Neural cell (in vitro differentiated cells): ENCODE data around the gene ADCY5.

Experiments
- EP300 ChIP-seq: fragments of 450-650 bp; conservative IDR thresholded peaks from 2 replicates; pipeline ENCODE4 v1.6.1; 2014; ENCODE audit warnings: antibody characterized with exemption, mild to moderate bottlenecking, moderate library complexity; ENCODE audit not compliant: poor library complexity, severe bottlenecking
- EZH2 ChIP-seq: fragments of 200-600, 300-800 bp; shearing (Covaris generic), sonication (generic); IDR thresholded peaks from 2 replicates; pipeline ENCODE4 v1.6.1; 2014; ENCODE audit warnings: antibody characterized with exemption, low read length, borderline replicate concordance, mild to moderate bottlenecking; ENCODE audit not compliant: insufficient read depth, poor library complexity, severe bottlenecking
- MXI1 ChIP-seq: fragments of 450-650 bp; conservative IDR thresholded peaks from 2 replicates; pipeline ENCODE4 v1.6.1; 2014; ENCODE audit warnings: antibody characterized with exemption, mild to moderate bottlenecking; ENCODE audit not compliant: poor library complexity, severe bottlenecking
- POLR2AphosphoS5 ChIP-seq: IDR thresholded peaks from 2 replicates; pipeline ENCODE4 v1.6.1; 2012
- RAD21 ChIP-seq: fragments of 450-650 bp; conservative IDR thresholded peaks from 2 replicates; pipeline ENCODE4 v1.6.1; 2014; ENCODE audit warnings: antibody characterized with exemption, mild to moderate bottlenecking, moderate library complexity
- SMC3 ChIP-seq: fragments of 450-650 bp; conservative IDR thresholded peaks from 2 replicates; pipeline ENCODE4 v1.6.1; 2014; ENCODE audit warnings: antibody characterized with exemption, mild to moderate bottlenecking, moderate library complexity; ENCODE audit not compliant: poor library complexity
- TAF1 ChIP-seq: IDR thresholded peaks from 2 replicates; pipeline ENCODE4 v1.6.1; 2012; ENCODE audit warnings: low read depth
- TF ChIP-seq, protein P1 (sequence below): fragments of 450-650 bp; IDR thresholded peaks from 2 replicates; pipeline ENCODE4 v1.5.1; 2014; ENCODE audit warnings: antibody characterized with exemption, mild to moderate bottlenecking, moderate library complexity; ENCODE audit not compliant: poor library complexity, severe bottlenecking
- TF ChIP-seq, protein P2 (sequence below): IDR thresholded peaks from 2 replicates; pipeline ENCODE4 v1.6.1; 2012; ENCODE audit warnings: borderline replicate concordance

DNA sequence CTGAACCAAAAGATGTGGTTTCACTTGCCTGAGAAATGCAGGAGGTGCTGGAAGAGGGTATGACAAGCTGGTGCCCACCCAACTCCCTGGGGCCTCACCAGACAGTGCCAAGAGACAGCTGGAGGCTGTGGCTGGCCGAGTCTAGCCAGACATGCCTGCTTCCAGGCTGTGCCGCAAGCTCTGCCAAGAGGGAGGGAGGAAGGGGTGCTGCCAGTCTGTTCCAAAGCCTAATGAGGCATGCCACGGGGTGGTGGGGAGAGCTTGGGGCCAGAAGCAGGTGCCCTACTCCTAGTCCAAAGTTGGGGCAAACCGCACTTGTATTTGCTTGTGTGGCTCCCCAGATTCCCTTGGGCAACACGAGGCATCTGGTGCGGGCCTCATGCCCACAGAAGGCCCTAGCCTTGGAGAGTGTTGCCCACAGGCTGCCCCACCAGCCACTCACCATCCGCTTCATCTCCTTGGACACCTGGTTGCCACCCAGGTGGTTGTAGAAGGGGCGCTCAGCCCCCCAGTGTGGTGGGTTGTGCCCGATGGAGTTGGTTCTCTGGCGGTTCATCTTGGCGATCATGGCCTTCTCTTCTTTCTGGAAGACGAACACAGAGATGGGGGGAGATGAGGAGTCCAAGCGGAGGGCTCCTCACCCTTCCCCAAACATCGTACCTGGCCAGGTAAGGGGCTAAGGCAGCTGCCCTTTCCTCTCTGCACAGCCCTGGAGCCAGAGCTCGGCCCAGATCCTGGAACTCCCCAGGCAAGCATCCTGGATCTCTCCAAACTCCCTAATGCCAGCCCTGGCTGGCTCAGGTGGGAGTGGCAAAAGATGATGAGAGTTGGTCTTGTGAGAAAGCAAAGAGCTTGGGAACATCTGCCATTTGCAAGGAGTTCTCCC is 123.8 kb downstream of the ADCY5 start:
- TF ChIP-seq EZH2 (no peak), TAF1 (no peak), EP300 (no peak), POLR2AphosphoS5 (no peak), MXI1 (no peak), RAD21 (no peak), SMC3 (no peak)
- TF ChIP-seq, protein P1, sequence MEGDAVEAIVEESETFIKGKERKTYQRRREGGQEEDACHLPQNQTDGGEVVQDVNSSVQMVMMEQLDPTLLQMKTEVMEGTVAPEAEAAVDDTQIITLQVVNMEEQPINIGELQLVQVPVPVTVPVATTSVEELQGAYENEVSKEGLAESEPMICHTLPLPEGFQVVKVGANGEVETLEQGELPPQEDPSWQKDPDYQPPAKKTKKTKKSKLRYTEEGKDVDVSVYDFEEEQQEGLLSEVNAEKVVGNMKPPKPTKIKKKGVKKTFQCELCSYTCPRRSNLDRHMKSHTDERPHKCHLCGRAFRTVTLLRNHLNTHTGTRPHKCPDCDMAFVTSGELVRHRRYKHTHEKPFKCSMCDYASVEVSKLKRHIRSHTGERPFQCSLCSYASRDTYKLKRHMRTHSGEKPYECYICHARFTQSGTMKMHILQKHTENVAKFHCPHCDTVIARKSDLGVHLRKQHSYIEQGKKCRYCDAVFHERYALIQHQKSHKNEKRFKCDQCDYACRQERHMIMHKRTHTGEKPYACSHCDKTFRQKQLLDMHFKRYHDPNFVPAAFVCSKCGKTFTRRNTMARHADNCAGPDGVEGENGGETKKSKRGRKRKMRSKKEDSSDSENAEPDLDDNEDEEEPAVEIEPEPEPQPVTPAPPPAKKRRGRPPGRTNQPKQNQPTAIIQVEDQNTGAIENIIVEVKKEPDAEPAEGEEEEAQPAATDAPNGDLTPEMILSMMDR: no peak
- TF ChIP-seq, protein P2, sequence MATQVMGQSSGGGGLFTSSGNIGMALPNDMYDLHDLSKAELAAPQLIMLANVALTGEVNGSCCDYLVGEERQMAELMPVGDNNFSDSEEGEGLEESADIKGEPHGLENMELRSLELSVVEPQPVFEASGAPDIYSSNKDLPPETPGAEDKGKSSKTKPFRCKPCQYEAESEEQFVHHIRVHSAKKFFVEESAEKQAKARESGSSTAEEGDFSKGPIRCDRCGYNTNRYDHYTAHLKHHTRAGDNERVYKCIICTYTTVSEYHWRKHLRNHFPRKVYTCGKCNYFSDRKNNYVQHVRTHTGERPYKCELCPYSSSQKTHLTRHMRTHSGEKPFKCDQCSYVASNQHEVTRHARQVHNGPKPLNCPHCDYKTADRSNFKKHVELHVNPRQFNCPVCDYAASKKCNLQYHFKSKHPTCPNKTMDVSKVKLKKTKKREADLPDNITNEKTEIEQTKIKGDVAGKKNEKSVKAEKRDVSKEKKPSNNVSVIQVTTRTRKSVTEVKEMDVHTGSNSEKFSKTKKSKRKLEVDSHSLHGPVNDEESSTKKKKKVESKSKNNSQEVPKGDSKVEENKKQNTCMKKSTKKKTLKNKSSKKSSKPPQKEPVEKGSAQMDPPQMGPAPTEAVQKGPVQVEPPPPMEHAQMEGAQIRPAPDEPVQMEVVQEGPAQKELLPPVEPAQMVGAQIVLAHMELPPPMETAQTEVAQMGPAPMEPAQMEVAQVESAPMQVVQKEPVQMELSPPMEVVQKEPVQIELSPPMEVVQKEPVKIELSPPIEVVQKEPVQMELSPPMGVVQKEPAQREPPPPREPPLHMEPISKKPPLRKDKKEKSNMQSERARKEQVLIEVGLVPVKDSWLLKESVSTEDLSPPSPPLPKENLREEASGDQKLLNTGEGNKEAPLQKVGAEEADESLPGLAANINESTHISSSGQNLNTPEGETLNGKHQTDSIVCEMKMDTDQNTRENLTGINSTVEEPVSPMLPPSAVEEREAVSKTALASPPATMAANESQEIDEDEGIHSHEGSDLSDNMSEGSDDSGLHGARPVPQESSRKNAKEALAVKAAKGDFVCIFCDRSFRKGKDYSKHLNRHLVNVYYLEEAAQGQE: no peak
